SH-SY5Y (cell line): Measurements from ENCODE around the gene IQUB.

Experiments
- GATA2 ChIP-seq: IDR thresholded peaks from 2 replicates; pipeline ENCODE4 v1.6.1; 2011; ENCODE audit warnings: mild to moderate bottlenecking, low read depth, low read length
- GATA3 ChIP-seq: IDR thresholded peaks from 2 replicates; pipeline ENCODE4 v1.6.1; 2011; ENCODE audit warnings: low read depth, mild to moderate bottlenecking, low read length, moderate library complexity

DNA sequence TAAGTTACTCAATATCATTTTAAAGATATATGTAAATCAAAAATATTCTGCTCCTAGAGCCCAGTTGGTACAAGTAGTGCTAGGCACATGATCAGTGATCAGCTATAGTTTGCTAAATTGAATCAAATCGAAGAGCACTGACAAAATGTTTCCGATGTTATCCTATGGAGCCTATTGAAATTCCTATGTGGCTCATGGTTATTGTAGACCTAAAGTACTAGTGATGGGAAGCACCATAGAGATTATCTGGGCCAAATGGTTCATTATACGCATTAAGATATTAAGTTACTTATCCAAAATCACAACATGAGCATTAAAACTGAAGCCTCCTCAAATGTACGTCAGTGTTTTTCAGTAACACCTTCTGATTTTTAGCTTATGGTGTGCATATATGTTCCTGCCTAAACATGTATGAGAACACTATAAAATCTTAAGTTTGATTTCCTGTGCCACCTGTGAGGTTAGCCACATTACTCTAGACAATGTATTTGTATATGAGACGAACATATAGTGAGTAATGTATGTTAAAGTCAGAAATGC lies 103.2 kb downstream of the IQUB start:
- TF ChIP-seq GATA3 (no peak), GATA2 (no peak)
